NCI-H82 (cell line): ENCODE measurements around the gene TST.
A peak's percentile ranks its signal among the peaks of the same experiment; 100 is the strongest.
"Not testable (repeated sequence)": the region's sequence is repeated elsewhere in the genome, so short reads cannot be mapped to it uniquely, and the experiment has no call there.

Experiments
- DNase-seq: peaks from one replicate; lab custom pipeline; 2025; lab: John Stamatoyannopoulos, UW

TST gene

GRCh38 chr22:37014415-37014806 lies 4.8 kb downstream of the TST start:
- DNase-seq = peak; percentile 13

- DNase-seq = no peak
Measured at GRCh38 chr22:37012956-37013355, 6.3 kb downstream of the TST start.

- DNase-seq = no peak
Measured at GRCh38 chr22:37012262-37012904, 6.9 kb downstream of the TST start.

GRCh38 chr22:37011472-37011871 lies 7.8 kb downstream of the TST start:
- no peak for DNase-seq

- no peak for DNase-seq
Measured at GRCh38 chr22:37010976-37011375, 8.3 kb downstream of the TST start.

GRCh38 chr22:37010174-37010573 lies 9.1 kb downstream of the TST start:
- DNase-seq = no peak

GRCh38 chr22:37009490-37009889 lies 9.8 kb downstream of the TST start:
- DNase-seq = no peak

- DNase-seq = no peak
Measured at GRCh38 chr22:37008365-37008764, 10.9 kb downstream of the TST start.

GRCh38 chr22:37007651-37008050 lies 11.6 kb downstream of the TST start:
- no peak for DNase-seq

GRCh38 chr22:37002633-37003032 lies 16.6 kb downstream of the TST start:
- DNase-seq = no peak

GRCh38 chr22:37001826-37002225 lies 17.4 kb downstream of the TST start:
- no peak for DNase-seq

GRCh38 chr22:37000676-37001534 lies 18.3 kb downstream of the TST start:
- no peak for DNase-seq

GRCh38 chr22:36999463-36999862 lies 19.8 kb downstream of the TST start:
- no peak for DNase-seq

- DNase-seq = no peak
Measured at GRCh38 chr22:36998620-36999351, 20.5 kb downstream of the TST start.

- no peak for DNase-seq
Measured at GRCh38 chr22:36997746-36998145, 21.5 kb downstream of the TST start.

GRCh38 chr22:36991206-36991605 lies 28.0 kb downstream of the TST start:
- DNase-seq = no peak

- DNase-seq = no peak
Measured at GRCh38 chr22:36990457-36990856, 28.8 kb downstream of the TST start.

GRCh38 chr22:36989012-36989411 lies 30.2 kb downstream of the TST start:
- DNase-seq = not testable (repeated sequence)

- DNase-seq = no peak
Measured at GRCh38 chr22:36988075-36988832, 31.0 kb downstream of the TST start.

- DNase-seq = peak; percentile 54
Measured at GRCh38 chr22:36986242-36986821, 32.9 kb downstream of the TST start.

GRCh38 chr22:36985211-36985889 lies 33.9 kb downstream of the TST start:
- no peak for DNase-seq
